Upper lobe of left lung (tissue), 6 donors: ENCODE results near the gene TNFRSF21. TPM values are rescaled to one million over a fixed set of nuclear protein-coding genes. Genes with fewer than 3 reads are reported as not detected.

Experiments
- ATAC-seq, 2 donors: fragments of 200-7000 bp; cut with Tn5 transposase; one replicate each; pipeline ENCODE4 v1.9.1; 2022; ENCODE audit warnings: mild to moderate bottlenecking in 2 of 2, moderate library complexity in 2 of 2; ENCODE audit not compliant: low FRiP score in 2 of 2
- DNase-seq, 2 donors: peaks; one replicate each; pipeline ENCODE4 v3.0.0-alpha.2; 2019 to 2020
- H3K27ac ChIP-seq, 4 donors: fragments of 200-600 bp; sonication (generic); one replicate each; pipeline ENCODE4 v1.5.1; 2016 to 2019
- H3K27me3 ChIP-seq, 4 donors: fragments of 200-600 bp; sonication (generic); one replicate each; pipeline ENCODE4 v1.5.1; 2017 to 2019
- H3K36me3 ChIP-seq, 4 donors: fragments of 200-600 bp; sonication (generic); one replicate each; pipeline ENCODE4 v1.5.1; 2016 to 2019
- H3K4me1 ChIP-seq, 4 donors: fragments of 200-600 bp; sonication (generic); one replicate each; pipeline ENCODE4 v1.5.1; 2018 to 2019
- H3K4me3 ChIP-seq, 4 donors: fragments of 200-600 bp; sonication (generic); one replicate each; pipeline ENCODE4 v1.5.1; 2017 to 2019; ENCODE audit warnings: mild to moderate bottlenecking in 2 of 4, moderate library complexity in 1 of 4
- H3K9me3 ChIP-seq, 4 donors: fragments of 200-600 bp; sonication (generic); one replicate each; pipeline ENCODE4 v1.5.1; 2018 to 2019
- CTCF ChIP-seq, 6 experiments: fragments of 450-650 bp in 4 of 6; fragments of 200-600 bp in 2 of 6; sonication (generic) in 2 of 6; IDR thresholded peaks; one replicate each; pipeline ENCODE4 v1.5.1; 2016 to 2019; ENCODE audit warnings: antibody characterized with exemption in 6 of 6
- EP300 ChIP-seq, 4 donors: sonication (generic); formaldehyde crosslinking; IDR thresholded peaks; one replicate each; pipeline ENCODE4 v1.5.1; 2017; ENCODE audit warnings: antibody characterized with exemption in 4 of 4, control low read depth in 2 of 4
- POLR2A ChIP-seq, 4 donors: fragments of 450-650 bp; IDR thresholded peaks; one replicate each; pipeline ENCODE4 v1.5.1; 2016 to 2017; ENCODE audit warnings: antibody characterized with exemption in 4 of 4, mild to moderate bottlenecking in 2 of 4
- POLR2AphosphoS5 ChIP-seq, 2 donors: sonication (generic); formaldehyde crosslinking; IDR thresholded peaks; one replicate each; pipeline ENCODE4 v1.5.1; 2017; ENCODE audit warnings: antibody characterized with exemption in 2 of 2
- WGBS, 2 donors: methylation state at CpG; one replicate each; pipeline ENCODE4 v1.1.5; 2017 to 2018; 5-methylcytosine and 5-hydroxymethylcytosine counted together
- total RNA-seq, 6 donors: library from RNA; depleted of rRNA in 4 of 6; stranded (reverse); fragments of >200 nt in 4 of 6; gene quantifications; one replicate each; pipeline versions ENCODE4 v1.1.0 to v1.2.1, GENCODE V29; 2016 to 2021
- donor health status: DM: no; HTN: no; CAD: no; lungs with moderate emphysema.
- donor health status: DM: no; HTN: yes; CAD: no; lungs with severe emphysema.

The TNFRSF21 gene
- total RNA-seq, 6 donors from 2014 or later, result 11.7 to 56.1 (median 20.6) TPM

DNA sequence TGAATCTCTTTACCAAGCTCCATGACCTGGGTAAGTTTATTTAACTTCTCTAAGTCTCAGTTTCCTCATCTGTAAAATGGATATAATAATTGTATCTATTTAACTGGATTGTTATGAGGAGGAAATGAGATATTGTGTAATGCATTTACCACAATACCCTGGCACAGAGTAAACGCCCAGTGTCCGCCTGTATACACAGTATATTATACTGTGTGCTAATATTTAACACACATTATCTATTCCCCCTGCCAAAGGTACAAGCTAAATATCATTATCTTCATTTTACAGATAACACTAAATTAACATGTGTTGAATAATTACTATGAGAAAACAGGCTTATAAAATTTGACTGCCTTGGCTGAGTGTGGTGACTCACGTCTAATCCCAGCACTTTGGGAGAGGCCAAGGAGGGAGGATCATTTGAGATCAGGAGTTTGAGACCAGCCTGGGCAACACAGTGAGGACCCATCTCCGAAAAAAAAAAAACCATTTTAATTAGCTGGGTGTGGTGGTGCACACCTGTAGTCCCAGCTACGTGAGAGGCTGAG lies 38.7 kb upstream of the TNFRSF21 start:
- 74 to 75% methylated on average over 5 of the region's 5 CpGs for WGBS, 2 donors
- no peaks in the 10 kb centered on the region for H3K9me3 ChIP-seq
- no peaks in the 10 kb centered on the region for H3K27me3 ChIP-seq
- TF ChIP-seq EP300 (IDR thresholded peaks at IDR 0.05), result no peak
- no peak for TF ChIP-seq CTCF (IDR thresholded peaks at IDR 0.05)
- no peak for TF ChIP-seq POLR2A (IDR thresholded peaks at IDR 0.05)
- no peak for TF ChIP-seq POLR2AphosphoS5 (IDR thresholded peaks at IDR 0.05)
- no peak overlapping the region for H3K4me3 ChIP-seq
- ATAC-seq (no peak), DNase-seq (no peak)
- no peak overlapping the region for H3K27ac ChIP-seq
- H3K36me3 ChIP-seq, result no peaks in the 10 kb centered on the region
- no peaks in the 10 kb centered on the region for H3K4me1 ChIP-seq

- H3K36me3 ChIP-seq, result no peaks in the 10 kb centered on the region
- H3K4me1 ChIP-seq, result no peaks in the 10 kb centered on the region
- DNase-seq (no peak), ATAC-seq (no peak)
- no peak overlapping the region for H3K27ac ChIP-seq
- H3K4me3 ChIP-seq, result no peak overlapping the region
- 84 to 89% methylated on average over 4 of the region's 4 CpGs for WGBS, 2 donors
- no peaks in the 10 kb centered on the region for H3K27me3 ChIP-seq
- H3K9me3 ChIP-seq, result no peaks in the 10 kb centered on the region
- TF ChIP-seq POLR2AphosphoS5 (IDR thresholded peaks at IDR 0.05) (no peak), POLR2A (IDR thresholded peaks at IDR 0.05) (no peak), CTCF (IDR thresholded peaks at IDR 0.05) (no peak), EP300 (IDR thresholded peaks at IDR 0.05) (no peak)
Measured at GRCh38 chr6:47345761-47346160, 36.1 kb upstream of the TNFRSF21 start.

DNA sequence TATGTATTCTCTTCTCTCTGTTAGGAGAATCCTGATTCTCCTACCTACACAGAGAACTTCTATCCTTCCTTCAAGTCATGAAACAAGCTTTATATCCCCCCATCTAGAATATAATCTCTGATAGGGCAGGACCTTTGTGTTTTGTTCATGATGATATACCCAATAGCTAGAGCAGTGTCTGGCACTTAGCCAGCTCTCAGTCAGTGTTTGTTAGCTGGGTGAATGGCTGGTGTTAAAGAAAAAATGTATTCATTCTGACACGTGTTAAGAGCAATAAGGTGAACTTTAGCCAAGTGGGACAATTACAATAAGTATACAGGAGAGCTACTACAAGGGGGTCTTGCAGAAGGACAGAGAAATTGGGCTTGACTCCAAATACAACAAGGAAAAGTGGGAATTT lies 34.3 kb upstream of the TNFRSF21 start:
- Histone ChIP-seq H3K27me3 (no peaks in the 10 kb centered on the region), H3K4me1 (no peaks in the 10 kb centered on the region), H3K4me3 (no peak overlapping the region), H3K36me3 (no peaks in the 10 kb centered on the region), H3K9me3 (no peaks in the 10 kb centered on the region), H3K27ac (no peak overlapping the region)
- 22 to 33% methylated on average over 1 of the region's 1 CpG for WGBS, 2 donors
- no peak for DNase-seq
- TF ChIP-seq POLR2A (IDR thresholded peaks at IDR 0.05) (no peak), POLR2AphosphoS5 (IDR thresholded peaks at IDR 0.05) (no peak), CTCF (IDR thresholded peaks at IDR 0.05) (no peak), EP300 (IDR thresholded peaks at IDR 0.05) (no peak)
- ATAC-seq, result no peak

DNA sequence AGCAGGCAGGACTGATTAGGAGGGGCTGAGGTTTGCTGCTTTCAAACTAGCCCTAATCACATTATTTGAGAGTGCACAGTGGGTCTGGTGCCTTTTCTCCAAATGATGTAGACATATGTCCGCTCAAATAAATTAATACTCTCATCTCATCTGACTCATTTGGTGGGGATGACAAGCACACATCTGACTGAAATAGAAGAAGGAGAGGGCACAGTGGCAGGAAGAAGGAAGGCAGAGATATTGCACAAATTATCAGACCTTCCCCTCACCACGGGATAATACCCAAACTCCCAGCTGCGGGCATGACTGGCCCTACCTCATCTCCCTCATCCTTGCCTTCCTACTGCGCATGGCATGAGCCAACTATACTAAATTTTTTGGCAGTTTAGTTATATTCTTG lies 33.9 kb upstream of the TNFRSF21 start:
- no peaks in the 10 kb centered on the region for H3K9me3 ChIP-seq
- peak; percentile 61 to 72 for ATAC-seq
- 81 to 82% methylated on average over 4 of the region's 4 CpGs for WGBS, 2 donors
- H3K27ac ChIP-seq, result no peak overlapping the region
- no peaks in the 10 kb centered on the region for H3K27me3 ChIP-seq
- H3K4me3 ChIP-seq, result no peak overlapping the region
- no peak for DNase-seq
- no peaks in the 10 kb centered on the region for H3K36me3 ChIP-seq
- no peaks in the 10 kb centered on the region for H3K4me1 ChIP-seq
- TF ChIP-seq EP300 (IDR thresholded peaks at IDR 0.05), result no peak
- TF ChIP-seq CTCF (IDR thresholded peaks at IDR 0.05), result no peak
- no peak for TF ChIP-seq POLR2AphosphoS5 (IDR thresholded peaks at IDR 0.05)
- TF ChIP-seq POLR2A (IDR thresholded peaks at IDR 0.05), result no peak

GRCh38 chr6:47342824-47343223 lies 33.1 kb upstream of the TNFRSF21 start:
- WGBS, 2 donors, result 83 to 88% methylated on average over 8 of the region's 8 CpGs
- DNase-seq (no peak), ATAC-seq (peak in 1 of 2 donors; percentile 55)
- no peaks in the 10 kb centered on the region for H3K36me3 ChIP-seq
- H3K27me3 ChIP-seq, result no peaks in the 10 kb centered on the region
- no peak overlapping the region for H3K27ac ChIP-seq
- H3K4me3 ChIP-seq, result no peak overlapping the region
- TF ChIP-seq POLR2A (IDR thresholded peaks at IDR 0.05) (no peak), EP300 (IDR thresholded peaks at IDR 0.05) (no peak), POLR2AphosphoS5 (IDR thresholded peaks at IDR 0.05) (no peak)
- H3K9me3 ChIP-seq, result no peaks in the 10 kb centered on the region
- H3K4me1 ChIP-seq, result no peaks in the 10 kb centered on the region
